NAMALWA (cell line): ENCODE data around the gene BCL2L11.

ENCODE experiments used
- DNase-seq: peaks from one replicate; pipeline ENCODE4 v3.0.0-alpha.2; 2015; ENCODE audit warnings: low spot score

BCL2L11 gene

GRCh38 chr2:111117598-111118480 lies 2.9 kb upstream of the BCL2L11 start:
- DNase-seq: peak; percentile 25

- DNase-seq: no peak
Observed at GRCh38 chr2:111118481-111118980, 2.2 kb upstream of the BCL2L11 start.

GRCh38 chr2:111118981-111119821 lies 1.5 kb upstream of the BCL2L11 start:
- DNase-seq: peak; percentile 45

DNA sequence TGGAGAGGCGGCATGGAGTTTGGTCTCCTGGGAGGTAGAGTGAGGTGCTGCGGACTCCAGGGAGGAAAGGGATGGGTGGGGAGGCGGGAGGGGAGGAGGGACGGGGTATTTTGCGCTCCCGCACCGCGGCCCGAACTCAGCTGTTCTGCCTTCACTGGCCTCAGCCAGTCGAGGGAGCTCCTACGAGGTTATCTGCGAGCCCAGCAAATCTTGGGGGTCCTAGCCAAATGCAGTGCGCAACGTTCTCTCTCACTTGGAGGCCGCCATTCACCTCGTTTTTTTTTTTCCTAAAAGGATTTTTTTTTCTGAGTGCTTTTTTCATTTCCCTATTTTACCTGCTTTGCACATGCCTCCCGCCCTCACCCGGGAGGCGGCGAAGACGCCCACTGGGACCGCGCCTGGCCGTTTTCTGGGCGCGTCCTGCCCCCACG lies 877 bp upstream of the BCL2L11 start:
- no peak for DNase-seq

DNA sequence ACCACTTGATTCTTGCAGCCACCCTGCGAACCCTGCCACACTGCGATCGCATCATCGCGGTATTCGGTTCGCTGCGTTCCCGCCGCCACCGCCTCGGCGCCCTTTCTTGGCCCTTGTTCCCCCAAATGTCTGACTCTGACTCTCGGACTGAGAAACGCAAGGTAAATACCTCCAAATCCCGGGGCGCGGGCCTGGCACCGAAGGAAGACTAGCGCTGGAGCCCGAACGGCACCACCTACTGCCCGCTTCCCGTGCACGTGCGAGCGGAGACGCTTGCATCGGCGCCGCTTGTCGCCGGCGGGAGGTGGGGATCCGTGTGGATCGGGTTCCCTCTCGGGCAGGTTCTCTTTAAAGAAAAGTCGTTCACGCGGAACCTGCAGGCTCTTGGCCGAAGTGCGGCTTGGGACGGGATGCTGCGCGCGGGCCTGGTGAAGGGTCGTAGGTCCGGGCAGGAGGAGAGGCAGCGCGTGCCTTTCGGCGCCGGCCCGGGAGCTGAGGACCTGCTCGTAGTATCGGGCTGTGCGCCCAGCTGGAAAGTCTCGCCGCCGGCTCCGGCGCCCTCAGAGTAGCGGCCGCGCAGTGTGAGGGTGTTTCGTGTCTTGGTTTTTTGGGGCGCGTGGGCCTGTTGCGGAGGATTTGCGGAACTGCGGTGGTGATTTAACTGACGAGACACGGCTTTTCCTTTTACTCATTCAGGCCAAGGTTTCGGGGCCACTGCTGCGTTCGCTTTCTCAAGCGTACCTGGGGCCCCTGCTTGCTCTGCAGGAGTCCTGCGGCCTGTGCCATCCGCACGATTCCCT lies 514 bp downstream of the BCL2L11 start:
- DNase-seq: peak; percentile 62

DNA sequence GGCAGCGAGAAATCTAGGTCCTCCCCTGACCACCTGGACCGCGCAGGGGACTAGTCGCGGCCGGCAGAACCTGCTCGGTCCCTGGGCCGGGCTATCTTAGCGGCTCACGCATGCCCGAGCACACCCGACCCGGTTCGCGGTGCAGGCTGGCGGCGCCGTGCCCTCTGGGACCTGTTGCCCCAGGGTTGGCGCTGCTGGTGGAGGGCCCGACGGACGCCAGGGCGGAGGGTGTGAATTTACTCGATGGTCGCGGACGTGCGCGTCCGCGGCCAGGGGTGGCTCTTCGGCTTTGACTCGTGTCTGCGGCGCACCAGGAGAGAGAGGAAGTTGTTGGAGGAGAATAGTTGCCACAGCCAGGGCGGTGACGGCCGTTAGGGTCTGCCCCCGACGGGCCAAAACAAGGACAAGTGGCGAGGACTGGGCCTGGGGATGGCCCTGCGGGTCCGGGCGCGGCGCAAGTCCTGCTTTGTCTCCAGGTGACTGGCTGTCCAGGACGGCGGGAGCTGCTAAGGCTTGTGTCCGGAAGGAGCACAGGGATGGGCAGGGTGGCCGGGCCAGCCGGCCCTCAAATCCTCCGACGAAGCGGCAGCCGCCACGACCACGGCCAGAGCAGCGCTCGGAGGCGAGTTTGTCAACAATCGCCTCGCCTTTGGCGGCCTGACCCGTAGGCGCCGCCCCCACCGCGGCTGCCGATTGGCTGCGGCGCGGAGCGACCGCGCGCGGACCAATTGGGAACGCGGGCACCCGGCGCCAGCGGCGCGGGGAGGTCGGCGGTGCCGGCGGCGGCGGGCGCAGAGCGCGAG lies 1.3 kb downstream of the BCL2L11 start:
- DNase-seq: peak; percentile 88

- no peak for DNase-seq
Observed at GRCh38 chr2:111122631-111123421, 2.1 kb downstream of the BCL2L11 start.

DNA sequence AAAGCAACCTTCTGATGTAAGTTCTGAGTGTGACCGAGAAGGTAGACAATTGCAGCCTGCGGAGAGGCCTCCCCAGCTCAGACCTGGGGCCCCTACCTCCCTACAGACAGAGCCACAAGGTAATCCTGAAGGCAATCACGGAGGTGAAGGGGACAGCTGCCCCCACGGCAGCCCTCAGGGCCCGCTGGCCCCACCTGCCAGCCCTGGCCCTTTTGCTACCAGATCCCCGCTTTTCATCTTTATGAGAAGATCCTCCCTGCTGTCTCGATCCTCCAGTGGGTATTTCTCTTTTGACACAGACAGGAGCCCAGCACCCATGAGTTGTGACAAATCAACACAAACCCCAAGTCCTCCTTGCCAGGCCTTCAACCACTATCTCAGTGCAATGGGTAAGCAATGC lies 3.0 kb downstream of the BCL2L11 start:
- DNase-seq: no peak

DNA sequence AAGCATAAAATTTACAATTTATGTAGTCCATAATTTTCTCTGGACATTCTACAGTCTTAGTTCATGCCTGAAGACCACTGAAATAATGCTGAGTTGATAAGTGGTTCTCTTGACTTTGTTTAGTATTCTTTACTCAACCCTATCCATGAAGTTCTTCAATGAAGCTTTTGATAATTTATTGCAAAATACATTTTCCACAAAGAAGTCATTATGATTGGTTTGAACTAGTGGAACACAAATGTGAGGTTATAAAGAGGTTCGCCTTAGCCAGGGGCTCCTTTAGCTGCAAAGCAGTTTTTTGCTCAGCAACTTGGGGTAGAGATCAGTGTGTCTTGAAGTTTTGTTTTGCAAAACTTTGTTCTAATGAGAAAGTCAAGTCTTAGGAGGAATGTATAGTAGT lies 5.9 kb downstream of the BCL2L11 start:
- no peak for DNase-seq

DNA sequence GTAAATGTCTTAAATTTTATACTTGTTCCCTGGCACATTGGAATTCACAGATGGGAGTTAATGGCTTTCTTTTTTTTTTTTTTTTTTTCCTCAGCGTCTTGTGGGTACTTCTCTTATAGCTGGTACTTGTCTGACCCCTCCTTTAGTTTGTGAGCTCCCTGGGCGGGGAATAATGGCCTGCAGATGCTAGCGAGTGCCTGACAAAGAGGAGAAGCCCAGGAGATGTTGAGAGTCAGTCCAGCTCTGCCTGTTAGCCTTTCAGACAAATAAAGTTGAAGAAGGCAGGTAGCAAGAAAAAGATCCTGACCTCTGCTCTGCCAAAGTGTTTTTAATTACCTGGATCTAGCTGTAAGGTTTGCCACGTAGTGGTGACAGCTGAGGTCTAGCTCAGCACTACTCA lies 6.6 kb downstream of the BCL2L11 start:
- no peak for DNase-seq

GRCh38 chr2:111128096-111128495 lies 7.4 kb downstream of the BCL2L11 start:
- DNase-seq: no peak

- DNase-seq: no peak
Observed at GRCh38 chr2:111133603-111134002, 12.9 kb downstream of the BCL2L11 start.

DNA sequence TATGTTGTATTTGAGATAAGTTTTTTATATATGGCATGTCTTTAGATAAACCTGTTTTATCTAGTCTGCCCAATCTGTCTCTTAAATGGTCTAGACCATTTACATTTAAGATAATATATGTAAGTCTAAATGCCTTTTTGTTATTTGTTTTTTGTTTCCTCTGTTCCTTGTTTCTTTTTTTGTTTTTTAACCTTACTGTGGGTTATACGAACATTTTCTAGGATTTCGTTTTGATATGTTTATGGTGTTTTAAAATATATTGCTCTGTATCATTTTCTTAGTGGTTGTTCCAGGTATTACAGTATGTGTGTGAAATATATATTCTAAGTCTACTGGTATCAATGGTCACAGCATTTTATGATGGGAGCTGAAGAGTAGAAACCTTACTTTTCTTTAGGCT lies 13.3 kb downstream of the BCL2L11 start:
- DNase-seq: peak; percentile 27

- DNase-seq: no peak
Observed at GRCh38 chr2:111135237-111135909, 14.7 kb downstream of the BCL2L11 start.

- no peak for DNase-seq
Observed at GRCh38 chr2:111135910-111136297, 15.2 kb downstream of the BCL2L11 start.

- DNase-seq: no peak
Observed at GRCh38 chr2:111138839-111139238, 18.1 kb downstream of the BCL2L11 start.

- no peak for DNase-seq
Observed at GRCh38 chr2:111139637-111140317, 19.1 kb downstream of the BCL2L11 start.

- no peak for DNase-seq
Observed at GRCh38 chr2:111140815-111141214, 20.1 kb downstream of the BCL2L11 start.

- no peak for DNase-seq
Observed at GRCh38 chr2:111142101-111142500, 21.4 kb downstream of the BCL2L11 start.
